Activated CD4-positive, alpha-beta T cell treated with anti-CD3 and anti-CD28 coated beads for 48 hours (primary cell): ENCODE measurements around the gene TAF4.

Source experiments
- DNase-seq: peaks from one replicate; pipeline ENCODE4 v3.0.0-alpha.2; 2020

TAF4 gene

DNA sequence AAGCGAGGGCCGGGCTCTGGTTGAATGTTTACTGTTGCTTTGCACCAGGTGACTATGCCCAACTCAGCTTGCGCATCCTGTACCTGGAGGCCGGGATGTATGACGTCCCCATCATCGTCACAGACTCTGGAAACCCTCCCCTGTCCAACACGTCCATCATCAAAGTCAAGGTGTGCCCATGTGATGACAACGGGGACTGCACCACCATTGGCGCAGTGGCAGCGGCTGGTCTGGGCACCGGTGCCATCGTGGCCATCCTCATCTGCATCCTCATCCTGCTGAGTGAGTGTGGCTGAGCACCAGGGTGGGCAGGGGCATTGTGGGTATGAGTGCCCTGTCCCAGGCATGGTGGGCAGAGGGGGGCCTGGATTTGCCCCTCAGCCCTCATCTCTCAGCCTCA lies 136.1 kb downstream of the TAF4 start:
- no peak for DNase-seq

DNA sequence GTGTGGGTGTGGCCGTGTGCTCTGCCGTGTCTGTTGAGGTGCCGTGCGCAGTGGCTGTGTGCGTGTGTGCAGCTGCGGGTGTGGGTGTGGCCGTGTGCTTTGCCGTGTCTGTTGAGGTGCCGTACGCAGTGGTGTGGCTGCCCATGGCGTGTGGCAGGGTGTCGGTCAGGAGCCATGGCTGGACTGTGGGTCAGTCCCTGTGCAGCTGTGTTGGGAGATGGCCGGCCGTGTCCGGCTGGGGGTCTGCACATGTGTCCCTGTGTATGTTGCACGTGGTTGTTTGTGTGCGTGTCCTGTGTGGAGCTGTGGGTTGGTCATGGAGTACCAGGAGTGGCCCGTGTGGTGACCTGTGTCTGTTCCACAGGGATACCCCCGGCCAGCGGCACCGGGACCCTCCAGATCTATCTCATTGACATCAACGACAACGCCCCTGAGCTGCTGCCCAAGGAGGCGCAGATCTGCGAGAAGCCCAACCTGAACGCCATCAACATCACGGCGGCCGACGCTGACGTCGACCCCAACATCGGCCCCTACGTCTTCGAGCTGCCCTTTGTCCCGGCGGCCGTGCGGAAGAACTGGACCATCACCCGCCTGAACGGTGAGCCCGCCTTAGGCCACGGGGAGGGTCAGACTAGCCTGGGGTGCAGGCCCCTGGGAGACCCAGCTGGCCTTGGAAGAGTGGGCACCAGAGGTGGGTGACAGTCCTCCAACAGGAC lies 137.7 kb downstream of the TAF4 start:
- no peak for DNase-seq

DNA sequence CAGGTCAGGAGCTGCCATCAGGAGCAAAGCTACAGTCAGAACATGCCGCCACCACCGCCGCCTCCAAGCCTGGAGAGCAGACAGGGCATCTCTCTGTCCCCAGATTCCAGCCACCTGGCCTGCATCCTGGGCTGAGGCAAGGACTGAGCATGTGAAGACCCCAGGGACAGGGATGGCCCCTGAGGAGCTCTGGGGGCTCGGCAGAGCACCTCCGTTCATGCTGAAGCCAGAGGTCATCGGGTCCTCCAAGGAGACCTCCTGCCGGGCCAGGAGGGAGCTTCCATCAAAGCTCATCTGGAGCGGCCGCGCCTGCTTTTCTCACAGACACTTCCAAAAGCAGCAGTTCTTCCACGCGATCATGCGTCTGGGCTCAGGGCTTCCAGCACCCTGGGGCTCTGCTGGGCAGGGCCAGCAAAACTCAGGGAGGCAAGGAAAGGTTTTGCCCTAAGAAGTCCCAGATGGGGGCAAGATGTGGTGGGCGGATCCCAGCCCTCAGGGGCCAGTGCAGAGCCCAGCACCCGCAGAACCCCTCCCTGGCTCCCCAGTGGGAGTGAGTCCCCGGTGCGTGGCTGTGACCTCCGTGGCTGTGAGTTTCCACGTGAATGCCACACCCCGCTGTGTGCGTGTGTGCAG lies 138.4 kb downstream of the TAF4 start:
- DNase-seq: no peak

DNA sequence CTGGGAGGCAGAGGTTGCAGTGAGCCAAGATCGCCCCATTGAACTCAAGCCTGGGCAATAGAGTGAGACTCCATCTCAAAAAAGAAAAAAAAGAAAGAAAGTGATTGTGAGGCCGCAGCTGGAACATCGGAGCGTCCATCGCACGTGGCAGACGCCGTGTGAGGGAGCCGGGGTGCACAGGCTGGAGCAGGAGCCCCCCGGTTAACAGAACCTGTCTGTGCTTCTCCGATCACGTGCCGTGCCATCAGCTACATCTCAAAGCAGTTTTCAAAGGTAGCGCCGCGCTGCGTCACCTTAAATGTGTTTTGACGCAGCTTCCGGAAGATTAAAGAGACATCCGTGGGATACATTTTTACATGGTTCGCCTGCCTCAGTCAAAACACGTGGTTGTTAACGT lies 138.9 kb downstream of the TAF4 start:
- no peak for DNase-seq

DNA sequence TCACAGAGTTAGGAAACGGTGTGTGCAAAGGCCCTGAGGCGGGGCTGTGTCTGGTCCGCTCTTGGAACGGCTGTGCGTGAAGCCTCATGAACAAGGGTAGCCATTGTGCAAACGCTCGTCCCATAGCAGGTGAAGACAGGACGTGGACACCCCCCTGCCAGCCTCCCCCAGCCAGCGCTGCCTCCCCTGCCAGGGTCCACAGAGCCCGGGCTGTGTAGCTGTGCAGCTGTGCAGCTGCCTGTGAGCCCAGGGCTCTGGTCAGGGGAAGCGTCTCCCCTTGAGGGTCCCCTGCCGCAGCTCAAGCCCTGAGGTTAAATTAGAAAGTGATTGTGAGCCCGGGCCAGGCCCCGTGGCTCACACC lies 139.4 kb downstream of the TAF4 start:
- no peak for DNase-seq

DNA sequence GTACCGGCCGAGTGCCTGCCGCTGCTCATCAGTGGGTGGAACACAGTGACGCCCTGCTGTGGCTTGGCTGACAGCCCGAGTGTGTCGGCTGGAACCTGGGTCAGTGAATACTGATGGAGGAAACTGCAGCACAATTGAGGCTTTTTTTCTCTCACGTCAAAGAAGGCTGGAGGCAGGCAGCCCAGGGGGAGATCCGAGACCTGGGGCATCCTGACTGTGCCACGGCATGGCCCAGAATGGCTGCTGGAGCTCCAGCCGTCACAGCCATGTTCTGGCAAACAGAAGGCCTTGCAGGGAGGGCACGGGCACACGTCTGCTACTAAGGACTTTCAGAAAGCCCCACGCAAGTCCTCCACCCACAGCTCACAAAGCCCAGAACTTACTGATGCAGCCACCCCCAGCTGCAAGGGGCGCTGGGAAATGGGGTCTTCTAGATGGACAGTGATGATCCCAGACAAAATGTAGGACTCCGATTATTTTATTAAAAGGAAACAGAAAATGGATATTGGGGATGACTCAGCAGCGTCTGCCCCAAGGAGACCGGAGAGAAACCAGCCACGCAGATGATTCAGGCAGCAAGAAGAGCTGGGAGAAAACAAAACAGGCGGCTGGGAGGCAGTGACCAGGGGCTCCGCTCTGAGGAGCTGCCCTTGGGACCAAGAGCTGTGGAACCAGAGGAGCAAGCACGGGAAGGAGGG lies 140.0 kb downstream of the TAF4 start:
- no peak for DNase-seq

DNA sequence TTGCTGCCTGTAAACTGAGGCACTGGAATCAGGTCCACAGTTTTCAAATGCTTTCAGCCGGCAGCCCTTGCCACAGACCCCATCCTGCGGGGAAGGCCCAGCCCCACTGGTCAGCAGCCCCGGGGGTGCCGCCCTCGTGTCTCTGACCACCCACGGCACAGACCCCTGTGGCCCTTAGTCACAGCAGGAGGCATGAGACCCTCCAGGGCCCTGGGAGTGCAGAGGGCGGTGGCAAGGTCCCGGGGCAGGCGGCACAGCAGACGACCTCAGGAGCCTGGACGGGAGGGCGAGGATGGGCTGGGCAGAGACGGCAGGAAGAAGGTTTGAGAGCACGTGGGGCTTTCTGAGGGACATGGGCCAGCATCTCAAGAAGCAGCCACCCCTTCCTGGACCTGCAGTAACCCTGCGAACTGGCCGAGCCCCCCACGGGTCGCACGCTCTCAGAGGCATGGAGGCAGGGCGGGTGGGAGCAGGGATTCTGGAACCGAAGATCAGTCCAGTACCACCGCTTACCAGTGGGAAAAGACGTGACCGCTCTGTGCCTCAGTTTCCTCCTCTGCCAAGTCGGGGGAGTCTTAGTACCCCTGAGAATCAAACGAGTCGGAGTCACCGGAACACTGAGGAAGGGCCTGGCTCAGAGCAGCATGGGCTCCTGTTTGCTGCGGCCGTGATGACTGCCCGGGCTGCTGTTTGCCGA lies 140.7 kb downstream of the TAF4 start:
- DNase-seq: no peak
